HepG2 (cell line): ENCODE results near the gene TAF6L. TPM values are rescaled to one million over a fixed set of nuclear protein-coding genes. Genes with fewer than 3 reads are reported as not detected.

Experiments used
- CTCF ChIP-seq: sonication (generic); formaldehyde crosslinking; IDR thresholded peaks from 2 replicates; pipeline ENCODE4 v1.5.0; 2020; ENCODE audit warnings: mild to moderate bottlenecking, missing genetic modification reagents, moderate library complexity
- FUBP1 ChIP-seq: sonication (generic); formaldehyde crosslinking; IDR thresholded peaks from 2 replicates; pipeline ENCODE4 v1.5.1; 2020; ENCODE audit warnings: missing genetic modification reagents, mild to moderate bottlenecking, borderline replicate concordance
- GMEB1 ChIP-seq: sonication (generic); formaldehyde crosslinking; IDR thresholded peaks from 2 replicates; pipeline ENCODE4 v1.5.1; 2020; ENCODE audit warnings: missing genetic modification reagents, mild to moderate bottlenecking, borderline replicate concordance
- HDAC1 ChIP-seq: sonication (generic); formaldehyde crosslinking; IDR thresholded peaks from 2 replicates; pipeline ENCODE4 v1.5.1; 2020; ENCODE audit warnings: mild to moderate bottlenecking, missing genetic modification reagents
- HMGA1 ChIP-seq: sonication (generic); formaldehyde crosslinking; conservative IDR thresholded peaks from 2 replicates; pipeline ENCODE4 v1.4.0; 2020; ENCODE audit warnings: missing genetic modification reagents
- HOXA5 ChIP-seq: sonication (generic); formaldehyde crosslinking; IDR thresholded peaks from 2 replicates; pipeline ENCODE4 v1.4.0; 2020; ENCODE audit warnings: missing genetic modification reagents
- JDP2 ChIP-seq: sonication (generic); formaldehyde crosslinking; IDR thresholded peaks from 2 replicates; pipeline ENCODE4 v1.8.1; 2022; ENCODE audit warnings: missing genetic modification reagents, borderline replicate concordance
- JUND ChIP-seq: sonication (generic); formaldehyde crosslinking; IDR thresholded peaks from 2 replicates; pipeline ENCODE4 v1.8.0; 2022; ENCODE audit warnings: mild to moderate bottlenecking, missing genetic modification reagents
- KAT8 ChIP-seq: IDR thresholded peaks from 2 replicates; pipeline ENCODE4 v1.6.1; 2016; ENCODE audit warnings: missing genetic modification reagents, missing compliant biosample characterization
- KDM1A ChIP-seq: IDR thresholded peaks from 2 replicates; pipeline ENCODE4 v1.6.1; 2016; ENCODE audit warnings: missing compliant biosample characterization
- MXD4 ChIP-seq: IDR thresholded peaks from 2 replicates; pipeline ENCODE4 v1.6.1; 2016; ENCODE audit warnings: mild to moderate bottlenecking, missing biosample characterization, missing genetic modification reagents
- NR2F1 ChIP-seq, 2 experiments: fragments of 450-650 bp in 1 of 2; formaldehyde crosslinking in 1 of 2; IDR thresholded peaks; 2 replicates each; pipeline versions ENCODE4 v1.5.0 to v1.6.1; 2016 to 2020; ENCODE audit warnings: mild to moderate bottlenecking in 1 of 2, missing compliant biosample characterization in 1 of 2, missing genetic modification reagents in 1 of 2, moderate library complexity in 1 of 2
- U2AF1 ChIP-seq: fragments of 200-400 bp; formaldehyde crosslinking; optimal IDR thresholded peaks from 2 replicates; pipeline ENCODE3; 2017; ENCODE audit warnings: mild to moderate bottlenecking, low read depth, low read length
- WIZ ChIP-seq: sonication (generic); formaldehyde crosslinking; IDR thresholded peaks from 2 replicates; pipeline ENCODE4 v1.5.1; 2020; ENCODE audit warnings: mild to moderate bottlenecking, missing genetic modification reagents
- ZBTB43 ChIP-seq: sonication (generic); formaldehyde crosslinking; conservative IDR thresholded peaks from 2 replicates; pipeline ENCODE4 v1.4.0; 2020; ENCODE audit warnings: missing genetic modification reagents
- ZFX ChIP-seq: sonication (generic); formaldehyde crosslinking; IDR thresholded peaks from 2 replicates; pipeline ENCODE4 v1.4.0; 2020; ENCODE audit warnings: mild to moderate bottlenecking, low read depth, missing genetic modification reagents, moderate library complexity
- ZGPAT ChIP-seq: IDR thresholded peaks from 2 replicates; pipeline ENCODE4 v1.6.1; 2016; ENCODE audit warnings: mild to moderate bottlenecking
- ZNF33B ChIP-seq: sonication (generic); formaldehyde crosslinking; IDR thresholded peaks from 2 replicates; pipeline ENCODE4 v1.5.1; 2020; ENCODE audit warnings: mild to moderate bottlenecking, missing genetic modification reagents
- ZNF549 ChIP-seq: sonication (generic); formaldehyde crosslinking; IDR thresholded peaks from 2 replicates; pipeline ENCODE4 v1.5.0; 2020; ENCODE audit warnings: missing genetic modification reagents
- ZNF780A ChIP-seq: sonication (generic); formaldehyde crosslinking; IDR thresholded peaks from 2 replicates; pipeline ENCODE4 v1.8.0; 2022; ENCODE audit warnings: mild to moderate bottlenecking, missing genetic modification reagents, moderate library complexity
- ZNF788 ChIP-seq: sonication (generic); formaldehyde crosslinking; IDR thresholded peaks from 2 replicates; pipeline ENCODE4 v1.5.0; 2020; ENCODE audit warnings: mild to moderate bottlenecking, missing genetic modification reagents, borderline replicate concordance
- polyA plus RNA-seq, 8 experiments: library from polyadenylated mRNA; depleted of rRNA in 3 of 8; stranded (reverse) in 7 of 8; unstranded in 1 of 8; fragments of >200 nt; fragmentation: Illumina TruSeq in 4 of 8; extraction: Trizol in 4 of 8; gene quantifications; 2 replicates each; pipeline versions ENCODE4 v1.2.1 to v1.2.3, GENCODE V29; 2011 to 2016; ENCODE audit warnings: low read depth in 4 of 8, missing spikeins in 1 of 8, mixed read lengths in 1 of 8; ENCODE audit not compliant: insufficient read depth in 1 of 8
- total RNA-seq, 5 experiments: library from RNA; depleted of rRNA; stranded (reverse); fragments of >200 nt; fragmentation: Illumina TruSeq; extraction: Trizol; gene quantifications; 2 replicates each; pipeline ENCODE4 v1.2.3, GENCODE V29; 2016; ENCODE audit warnings: low read depth in 1 of 5

The TAF6L gene
- total and polyA plus RNA-seq, 2 of the 13 experiments (the other 11 are each of a cell fraction or from before 2014, with no cell fraction given) = 12.6 to 19.4 TPM

GRCh38 chr11:62771144-62772021 is at the start of gene TAF6L (continued):
- TF ChIP-seq ZBTB43 (CRISPR knock-in tag) (no peak), HOXA5 (no peak), JUND (CRISPR knock-in tag) (no peak), JDP2 (CRISPR knock-in tag) (no peak), WIZ (0 out of 2 replicates have a peak, but pooled peaks have one; percentile 32), HDAC1 (CRISPR knock-in tag) (peak; percentile 90), ZNF33B (no peak), U2AF1 (no peak), MXD4 (peak; percentile 71; the same call in 1 of the 2 replicates), ZNF788 (CRISPR knock-in tag) (peak; percentile 48; the same call in 1 of the 2 replicates), FUBP1 (no peak), KDM1A (CRISPR knock-in tag) (peak; percentile 82; the same call in 1 of the 2 replicates), HMGA1 (CRISPR knock-in tag) (no peak), ZGPAT (CRISPR knock-in tag) (peak; percentile 86; the same call in 1 of the 2 replicates), CTCF (CRISPR knock-in tag) (0 out of 2 replicates have a peak, but pooled peaks have one; percentile 8), ZNF549 (CRISPR knock-in tag) (no peak), KAT8 (CRISPR knock-in tag) (peak; percentile 66; the same call in 1 of the 2 replicates), ZFX (peak; percentile 56), GMEB1 (CRISPR knock-in tag) (no peak; the same call in 1 of the 2 replicates), ZNF780A (CRISPR knock-in tag) (0 out of 2 replicates have a peak, but pooled peaks have one; percentile 25), NR2F1 (CRISPR knock-in tag; IDR thresholded peaks at IDR 0.05) (peak; percentile 96 to 98)
